RWPE1 (cell line): ENCODE measurements around the gene TTYH3.
A peak's percentile ranks its signal among the peaks of the same experiment; 100 is the strongest.

Source experiments
- CTCF ChIA-PET: fragments of 350-600 bp; sonication (Branson Sonifier 250); formaldehyde crosslinking; extraction: SDS; loops from one replicate; lab custom pipeline; 2021; lab: Yijun Ruan, JAX
- POLR2A ChIA-PET: fragments of 400-600 bp; formaldehyde crosslinking; extraction: SDS; loops from one replicate; lab custom pipeline; 2020; ENCODE audit warnings: antibody characterized with exemption; ENCODE audit not compliant: low non-redundant PET; lab: Yijun Ruan, JAX
- DNase-seq: peaks from one replicate; pipeline ENCODE4 v3.0.0; 2012; ENCODE audit warnings: low spot score
- H3K27ac ChIP-seq: fragments of 450-650 bp; 2 replicates; pipeline ENCODE4 v1.5.1; 2017
- TF ChIP-seq, protein P1 (sequence below): fragments of 450-650 bp; conservative IDR thresholded peaks from 2 replicates; pipeline ENCODE4 v1.5.1; 2017; ENCODE audit warnings: low read depth, mild to moderate bottlenecking

Gene TTYH3

DNA sequence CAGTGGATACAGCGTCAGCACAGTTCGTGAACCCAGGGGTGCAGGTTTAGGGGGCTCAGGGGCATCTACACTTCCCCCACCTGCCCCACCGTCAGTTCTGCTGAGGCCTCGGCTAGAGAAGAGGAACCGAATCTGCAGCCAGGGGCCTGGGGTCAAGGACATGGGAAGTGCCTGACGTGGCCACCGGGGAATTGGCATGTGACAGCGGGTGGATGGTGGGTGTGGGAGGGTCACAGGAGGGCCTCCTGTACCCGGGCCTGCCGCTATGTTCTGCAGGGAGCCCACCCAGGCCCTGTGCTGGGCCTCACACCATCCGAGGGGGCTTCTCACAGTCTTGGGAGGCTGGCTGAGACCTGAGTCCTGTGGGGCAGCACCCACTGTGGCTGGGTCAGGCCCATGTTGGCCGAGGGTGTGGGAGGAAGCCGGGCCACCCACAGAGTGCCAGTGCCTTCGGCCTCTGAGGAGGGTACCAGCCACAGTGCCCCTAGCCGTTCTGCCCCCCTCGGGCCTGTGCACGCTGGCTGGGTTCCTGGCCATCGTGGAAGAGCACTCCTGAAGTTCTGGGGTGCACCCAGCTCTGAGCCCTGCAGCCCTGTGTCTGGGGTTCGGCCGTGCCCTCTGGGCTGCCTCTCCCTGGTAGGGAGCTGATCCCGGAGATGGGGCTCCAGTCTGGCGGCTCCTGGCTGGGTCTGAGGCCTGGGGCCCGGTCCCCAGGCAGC lies 5.9 kb downstream of the TTYH3 start:
- TF ChIP-seq, protein P1, sequence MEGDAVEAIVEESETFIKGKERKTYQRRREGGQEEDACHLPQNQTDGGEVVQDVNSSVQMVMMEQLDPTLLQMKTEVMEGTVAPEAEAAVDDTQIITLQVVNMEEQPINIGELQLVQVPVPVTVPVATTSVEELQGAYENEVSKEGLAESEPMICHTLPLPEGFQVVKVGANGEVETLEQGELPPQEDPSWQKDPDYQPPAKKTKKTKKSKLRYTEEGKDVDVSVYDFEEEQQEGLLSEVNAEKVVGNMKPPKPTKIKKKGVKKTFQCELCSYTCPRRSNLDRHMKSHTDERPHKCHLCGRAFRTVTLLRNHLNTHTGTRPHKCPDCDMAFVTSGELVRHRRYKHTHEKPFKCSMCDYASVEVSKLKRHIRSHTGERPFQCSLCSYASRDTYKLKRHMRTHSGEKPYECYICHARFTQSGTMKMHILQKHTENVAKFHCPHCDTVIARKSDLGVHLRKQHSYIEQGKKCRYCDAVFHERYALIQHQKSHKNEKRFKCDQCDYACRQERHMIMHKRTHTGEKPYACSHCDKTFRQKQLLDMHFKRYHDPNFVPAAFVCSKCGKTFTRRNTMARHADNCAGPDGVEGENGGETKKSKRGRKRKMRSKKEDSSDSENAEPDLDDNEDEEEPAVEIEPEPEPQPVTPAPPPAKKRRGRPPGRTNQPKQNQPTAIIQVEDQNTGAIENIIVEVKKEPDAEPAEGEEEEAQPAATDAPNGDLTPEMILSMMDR: no peak
- POLR2A ChIA-PET: no interaction called here
- no peak for DNase-seq
- CTCF ChIA-PET: no interaction called here
- peak overlapping the region; percentile 96 for H3K27ac ChIP-seq

DNA sequence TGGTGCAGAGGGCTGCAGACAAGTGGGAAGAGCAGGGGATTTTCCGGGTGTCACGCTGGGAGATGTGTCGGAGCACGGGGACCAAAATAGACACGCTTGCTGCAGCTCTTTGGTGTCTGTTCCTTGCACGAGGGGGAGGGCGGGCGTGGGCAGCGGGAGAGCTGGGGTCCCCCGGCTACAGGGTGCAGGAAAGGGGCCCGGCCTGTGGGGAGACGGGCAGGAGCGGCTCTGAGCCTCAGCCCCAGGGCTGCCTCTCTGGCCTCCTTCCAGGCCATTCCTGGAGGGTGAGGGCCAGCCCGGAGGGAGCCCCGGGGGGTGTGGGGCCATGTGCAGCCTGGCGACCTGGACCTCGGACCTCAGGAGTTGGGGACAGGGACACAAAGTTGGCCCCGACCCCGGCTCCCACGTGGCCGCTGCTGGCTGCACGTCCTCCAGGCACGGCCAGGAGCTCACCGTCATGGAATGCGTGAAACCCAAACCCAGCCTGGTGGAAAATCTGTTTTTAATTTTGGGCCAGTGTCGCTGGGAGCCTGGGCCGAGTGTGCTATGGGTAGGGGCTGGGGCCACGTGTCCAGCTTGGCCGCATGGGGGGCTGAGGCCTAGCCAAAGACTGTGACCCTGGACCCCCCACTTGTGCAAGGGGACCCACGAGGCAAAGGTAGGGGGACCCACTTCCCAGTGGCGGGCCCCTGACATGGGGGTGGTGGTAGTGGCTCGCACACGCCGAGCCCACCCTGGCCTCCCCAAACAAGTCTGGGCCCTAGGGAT lies 6.6 kb downstream of the TTYH3 start:
- CTCF ChIA-PET: no interaction called here
- POLR2A ChIA-PET: no interaction called here

GRCh38 chr7:2639181-2639681 lies 7.4 kb downstream of the TTYH3 start:
- ChIA-PET CTCF (interaction anchor here (0.7 kb wide), 1 partner anchor 12 kb away, joined by 3 read pairs; no protein-coding TSS in a partner anchor), POLR2A (no interaction called here)
- peak overlapping the region; percentile 96 for H3K27ac ChIP-seq
- TF ChIP-seq, protein P1: no peak
- no peak for DNase-seq

More for the DNA sequence above, 6.6 kb downstream of the TTYH3 start:
- H3K27ac ChIP-seq: peak overlapping the region; percentile 96
- no peak for DNase-seq
- TF ChIP-seq, protein P1: no peak

GRCh38 chr7:2639695-2640481 lies 8.1 kb downstream of the TTYH3 start:
- no peak for DNase-seq
- H3K27ac ChIP-seq: peak overlapping the region; percentile 96
- ChIA-PET POLR2A (no interaction called here), CTCF (interaction anchor here (0.7 kb wide), 1 partner anchor 12 kb away, joined by 3 read pairs; no protein-coding TSS in a partner anchor)
- TF ChIP-seq, protein P1: no peak

DNA sequence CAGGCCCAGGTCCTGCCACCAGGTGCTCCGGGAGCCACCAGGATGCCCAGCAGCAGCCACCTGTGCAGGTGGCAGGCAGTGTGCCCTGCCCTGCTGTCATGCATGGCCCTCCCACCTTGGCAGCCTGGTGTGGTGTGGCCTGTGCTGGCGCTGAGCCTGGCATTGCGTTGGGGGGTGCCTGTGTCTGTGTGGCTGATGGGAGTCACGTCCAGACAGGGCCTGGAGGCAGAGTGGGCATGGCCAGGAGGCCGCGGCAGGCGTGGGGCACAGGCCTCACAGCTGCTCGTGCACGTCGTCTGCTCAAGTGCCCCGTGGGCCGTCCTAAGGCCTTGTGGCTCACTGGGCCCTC lies 8.7 kb downstream of the TTYH3 start:
- no peak for DNase-seq
- CTCF ChIA-PET: no interaction called here
- H3K27ac ChIP-seq: peak overlapping the region; percentile 96
- TF ChIP-seq, protein P1: no peak
- POLR2A ChIA-PET: no interaction called here

- no peak for DNase-seq
- ChIA-PET POLR2A (no interaction called here), CTCF (no interaction called here)
- H3K27ac ChIP-seq: peak overlapping the region; percentile 96
- TF ChIP-seq, protein P1: no peak
Observed at GRCh38 chr7:2640846-2641316, 9.1 kb downstream of the TTYH3 start.
